ENCODE results near the gene BANP.
"Not testable (repeated sequence)": the region's sequence is repeated elsewhere in the genome, so short reads cannot be mapped to it uniquely, and the experiment has no call there.

DNA sequence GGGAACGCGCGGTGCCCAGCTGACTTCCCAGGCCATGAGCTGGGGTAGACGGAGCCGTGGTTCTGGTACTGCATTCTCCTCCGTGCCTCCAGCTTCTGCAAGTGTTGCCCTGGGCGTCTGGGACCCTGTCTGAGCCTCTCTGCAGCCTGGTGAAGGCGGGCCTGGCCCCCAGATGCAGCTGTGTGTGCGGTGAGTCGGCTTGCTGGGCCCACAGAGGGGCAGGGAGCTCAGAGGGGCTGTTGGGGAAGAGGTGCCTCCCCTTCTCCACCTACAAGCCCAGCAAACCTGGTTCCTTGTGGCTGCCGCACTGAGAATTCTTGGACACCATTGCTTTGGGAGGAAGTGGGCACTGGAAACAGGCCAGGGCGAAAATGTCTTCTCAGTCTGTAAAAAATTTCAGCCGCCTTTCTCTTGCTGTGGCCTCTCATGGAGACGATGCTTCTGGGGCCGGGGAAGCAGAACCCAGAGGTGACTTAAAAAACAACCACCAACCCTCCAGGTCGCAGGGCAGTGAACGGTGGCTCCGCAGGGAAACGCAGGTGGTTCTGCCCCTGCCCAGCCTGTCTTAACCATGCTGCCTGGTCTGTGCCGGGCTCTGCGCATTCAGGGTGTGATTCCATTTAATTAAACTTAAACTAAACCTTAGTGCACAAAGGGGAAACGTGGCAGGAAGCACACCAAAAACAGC, 163.5 kb downstream of the BANP start:
- TF ChIP-seq, protein P1, sequence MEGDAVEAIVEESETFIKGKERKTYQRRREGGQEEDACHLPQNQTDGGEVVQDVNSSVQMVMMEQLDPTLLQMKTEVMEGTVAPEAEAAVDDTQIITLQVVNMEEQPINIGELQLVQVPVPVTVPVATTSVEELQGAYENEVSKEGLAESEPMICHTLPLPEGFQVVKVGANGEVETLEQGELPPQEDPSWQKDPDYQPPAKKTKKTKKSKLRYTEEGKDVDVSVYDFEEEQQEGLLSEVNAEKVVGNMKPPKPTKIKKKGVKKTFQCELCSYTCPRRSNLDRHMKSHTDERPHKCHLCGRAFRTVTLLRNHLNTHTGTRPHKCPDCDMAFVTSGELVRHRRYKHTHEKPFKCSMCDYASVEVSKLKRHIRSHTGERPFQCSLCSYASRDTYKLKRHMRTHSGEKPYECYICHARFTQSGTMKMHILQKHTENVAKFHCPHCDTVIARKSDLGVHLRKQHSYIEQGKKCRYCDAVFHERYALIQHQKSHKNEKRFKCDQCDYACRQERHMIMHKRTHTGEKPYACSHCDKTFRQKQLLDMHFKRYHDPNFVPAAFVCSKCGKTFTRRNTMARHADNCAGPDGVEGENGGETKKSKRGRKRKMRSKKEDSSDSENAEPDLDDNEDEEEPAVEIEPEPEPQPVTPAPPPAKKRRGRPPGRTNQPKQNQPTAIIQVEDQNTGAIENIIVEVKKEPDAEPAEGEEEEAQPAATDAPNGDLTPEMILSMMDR (IDR thresholded peaks at IDR 0.05), result not testable (repeated sequence)
- not testable (repeated sequence) for TF ChIP-seq EZH2, EZH2phosphoT487 (IDR thresholded peaks at IDR 0.05)

Data from neural progenitor cell (in vitro differentiated cells).